ENCODE measurements around the gene SARS1. TPM values are rescaled to one million over a fixed set of nuclear protein-coding genes. Genes with fewer than 3 reads are reported as not detected.

Gene SARS1
- total RNA-seq: 213 and 222 TPM in 2 replicates

GRCh38 chr1:109213824-109214693, at the start of gene SARS1:
Gene SARS1 (plus strand): TSS chr1:109213918. CDS start chr1:109213993, 75 bp downstream.

GRCh38 chr1:109248797-109249629, 35.3 kb downstream of the SARS1 start, which contains the start of gene CELSR2:
Gene CELSR2 (plus strand): TSS chr1:109249539. CDS start chr1:109250080, 541 bp downstream.

GRCh38 chr1:109282952-109283747, 69.4 kb downstream of the SARS1 start, which contains the start of gene PSRC1:
Gene PSRC1 (minus strand): TSS chr1:109283145.

Other genes starting within 250 kb of the SARS1 start
- gene WDR47, start 171.8 kb upstream of the SARS1 start, total RNA-seq: 20.7 and 22.1 TPM in 2 replicates
- 93.4 and 114 TPM in 2 replicates for gene TAF13, start 137.9 kb upstream of the SARS1 start, total RNA-seq
- gene TMEM167B, start 123.2 kb upstream of the SARS1 start, total RNA-seq: 43.0 and 55.6 TPM in 2 replicates
- gene ELAPOR1, start 99.8 kb upstream of the SARS1 start, total RNA-seq: 0.39 and 0.59 TPM in 2 replicates
- 4.8 and 6.3 TPM in 2 replicates for gene CELSR2, start 35.6 kb downstream of the SARS1 start, total RNA-seq
- 1.8 and 4.7 TPM in 2 replicates for gene PSRC1, start 69.2 kb downstream of the SARS1 start, total RNA-seq
- not detected in 2 replicates for gene MYBPHL, start 93.1 kb downstream of the SARS1 start, total RNA-seq
- gene SORT1, start 184.0 kb downstream of the SARS1 start, total RNA-seq: 16.7 and 27.4 TPM in 2 replicates
- gene PSMA5, start 212.5 kb downstream of the SARS1 start, total RNA-seq: 36.6 and 52.4 TPM in 2 replicates